ENCODE results near the gene CLEC4M. TPM values are rescaled to one million over a fixed set of nuclear protein-coding genes. Genes with fewer than 3 reads are reported as not detected.

The CLEC4M gene
- total RNA-seq, 4 donors from 2014 or later: not detected

DNA sequence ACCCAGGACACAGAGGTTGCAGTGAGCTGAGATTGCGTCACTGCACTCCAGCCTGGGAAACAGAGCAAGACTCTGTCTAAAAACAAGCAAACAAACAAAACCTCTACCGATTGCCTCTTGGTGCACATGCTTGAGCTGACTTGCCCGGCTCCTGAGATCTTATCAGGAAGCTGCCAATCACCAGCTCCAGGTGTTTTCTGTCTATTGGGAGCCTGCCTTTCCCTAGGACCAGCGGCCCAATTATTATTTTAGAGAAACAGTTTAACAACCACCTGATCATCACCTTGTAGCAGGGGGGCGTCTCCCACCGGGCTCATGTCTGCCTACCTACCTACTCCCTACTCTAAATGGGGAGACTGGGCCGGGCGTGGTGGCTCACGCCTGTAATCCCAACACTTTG is 10.8 kb downstream of the CLEC4M start:
- intact Hi-C loops (cut with DNase I): no loop called here
- no peak overlapping the region for H3K4me3 ChIP-seq
- 47 to 60% methylated on average over 3 of the region's 9 CpGs for WGBS, 2 donors

GRCh38 chr19:7775761-7776160 is 12.7 kb downstream of the CLEC4M start:
- peaks cover 0 to 73% (median 3%) of the 10 kb centered on the region in 4 donors for H3K27me3 ChIP-seq
- H3K27ac ChIP-seq: no peak overlapping the region
- H3K4me1 ChIP-seq: peaks cover 0 to 13% (median 0%) of the 10 kb centered on the region in 3 donors
- intact Hi-C loops (cut with DNase I): no loop called here
- TF ChIP-seq POLR2A (IDR thresholded peaks at IDR 0.05): no peak
- no peaks in the 10 kb centered on the region for H3K9me3 ChIP-seq
- no peak for DNase-seq
- H3K36me3 ChIP-seq: no peaks in the 10 kb centered on the region
- 78 to 97% methylated on average over 5 of the region's 9 CpGs for WGBS, 2 donors
- no peak overlapping the region for H3K4me3 ChIP-seq

More for the DNA sequence above, 10.8 kb downstream of the CLEC4M start:
- Histone ChIP-seq H3K4me1 (peaks cover 0 to 13% (median 0%) of the 10 kb centered on the region in 3 donors), H3K9me3 (no peaks in the 10 kb centered on the region), H3K27me3 (peaks cover 0 to 70% (median 3%) of the 10 kb centered on the region in 4 donors), H3K36me3 (no peaks in the 10 kb centered on the region), H3K27ac (no peak overlapping the region)
- DNase-seq: no peak
- TF ChIP-seq POLR2A (IDR thresholded peaks at IDR 0.05): no peak
- TF ChIP-seq, protein P1, sequence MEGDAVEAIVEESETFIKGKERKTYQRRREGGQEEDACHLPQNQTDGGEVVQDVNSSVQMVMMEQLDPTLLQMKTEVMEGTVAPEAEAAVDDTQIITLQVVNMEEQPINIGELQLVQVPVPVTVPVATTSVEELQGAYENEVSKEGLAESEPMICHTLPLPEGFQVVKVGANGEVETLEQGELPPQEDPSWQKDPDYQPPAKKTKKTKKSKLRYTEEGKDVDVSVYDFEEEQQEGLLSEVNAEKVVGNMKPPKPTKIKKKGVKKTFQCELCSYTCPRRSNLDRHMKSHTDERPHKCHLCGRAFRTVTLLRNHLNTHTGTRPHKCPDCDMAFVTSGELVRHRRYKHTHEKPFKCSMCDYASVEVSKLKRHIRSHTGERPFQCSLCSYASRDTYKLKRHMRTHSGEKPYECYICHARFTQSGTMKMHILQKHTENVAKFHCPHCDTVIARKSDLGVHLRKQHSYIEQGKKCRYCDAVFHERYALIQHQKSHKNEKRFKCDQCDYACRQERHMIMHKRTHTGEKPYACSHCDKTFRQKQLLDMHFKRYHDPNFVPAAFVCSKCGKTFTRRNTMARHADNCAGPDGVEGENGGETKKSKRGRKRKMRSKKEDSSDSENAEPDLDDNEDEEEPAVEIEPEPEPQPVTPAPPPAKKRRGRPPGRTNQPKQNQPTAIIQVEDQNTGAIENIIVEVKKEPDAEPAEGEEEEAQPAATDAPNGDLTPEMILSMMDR (IDR thresholded peaks at IDR 0.05): no peak

GRCh38 chr19:7778081-7778480 is 15.0 kb downstream of the CLEC4M start:
- TF ChIP-seq, protein P1 (IDR thresholded peaks at IDR 0.05): no peak
- no peak for TF ChIP-seq POLR2A (IDR thresholded peaks at IDR 0.05)
- Histone ChIP-seq H3K27me3 (peaks cover 0 to 77% (median 2%) of the 10 kb centered on the region in 4 donors), H3K27ac (no peak overlapping the region), H3K4me3 (no peak overlapping the region), H3K4me1 (peaks cover 0 to 2% (median 0%) of the 10 kb centered on the region in 3 donors), H3K9me3 (no peaks in the 10 kb centered on the region), H3K36me3 (no peaks in the 10 kb centered on the region)
- intact Hi-C loops (cut with DNase I): no loop called here
- 56 to 67% methylated on average over 3 to 5 of the region's 5 CpGs for WGBS, 2 donors
- DNase-seq: no peak

- WGBS, 2 donors: 82 to 83% methylated on average over 24 to 25 of the region's 26 CpGs
- intact Hi-C loops (cut with DNase I): no loop called here
- DNase-seq: no peak
Measured at GRCh38 chr19:7779631-7780486, 16.8 kb downstream of the CLEC4M start.

GRCh38 chr19:7781157-7781556 is 18.1 kb downstream of the CLEC4M start:
- no peak for DNase-seq
- TF ChIP-seq, protein P1 (IDR thresholded peaks at IDR 0.05): no peak
- no peak for TF ChIP-seq POLR2A (IDR thresholded peaks at IDR 0.05)
- peaks cover 0 to 9% (median 0%) of the 10 kb centered on the region in 3 donors for H3K9me3 ChIP-seq
- WGBS, 2 donors: 48 to 57% methylated on average over 11 to 12 of the region's 12 CpGs
- H3K4me3 ChIP-seq: no peak overlapping the region
- H3K27ac ChIP-seq: no peak overlapping the region
- H3K36me3 ChIP-seq: no peaks in the 10 kb centered on the region
- intact Hi-C loops (cut with DNase I): no loop called here
- peaks cover 0 to 8% (median 0%) of the 10 kb centered on the region in 3 donors for H3K4me1 ChIP-seq
- H3K27me3 ChIP-seq: peaks cover 0 to 88% (median 2%) of the 10 kb centered on the region in 4 donors

More at GRCh38 chr19:7779631-7780486, 16.8 kb downstream of the CLEC4M start:
- TF ChIP-seq, protein P1 (IDR thresholded peaks at IDR 0.05): no peak
- no peak for TF ChIP-seq POLR2A (IDR thresholded peaks at IDR 0.05)
- Histone ChIP-seq H3K4me3 (no peak overlapping the region), H3K27ac (no peak overlapping the region), H3K27me3 (peaks cover 0 to 80% (median 2%) of the 10 kb centered on the region in 4 donors), H3K36me3 (no peaks in the 10 kb centered on the region), H3K9me3 (peaks cover 0 to 3% (median 0%) of the 10 kb centered on the region in 3 donors), H3K4me1 (peaks cover 0 to 8% (median 0%) of the 10 kb centered on the region in 3 donors)
